Measurements from ENCODE around the gene PIP4K2C. TPM values are rescaled to one million over a fixed set of nuclear protein-coding genes. Genes with fewer than 3 reads are reported as not detected.
"Not testable (repeated sequence)": the region's sequence is repeated elsewhere in the genome, so short reads cannot be mapped to it uniquely, and the experiment has no call there.

PIP4K2C gene
- total RNA-seq, 2 experiments from 2014 or later, result 14.5 to 15.9 TPM

- no TSS peak for BruUV-seq (replicated peaks)
- TF ChIP-seq EZH2phosphoT487 (IDR thresholded peaks at IDR 0.05; ENCODE audit: borderline replicate concordance, low read depth, low read length), result no peak
- TF ChIP-seq CTCF (conservative IDR thresholded peaks at IDR 0.05; ENCODE audit: low read length), result no peak
- H4K20me1 ChIP-seq (ENCODE audit: insufficient read depth, low read length), result no peaks in the 10 kb centered on the region
- H2AFZ ChIP-seq (ENCODE audit: low read length), result no peak overlapping the region
- H3K9me3 ChIP-seq (ENCODE audit: low read length), result no peaks in the 10 kb centered on the region
- no peak overlapping the region for H3K4me2 ChIP-seq (ENCODE audit: low read length)
- intact Hi-C loops (cut with micrococcal nuclease; ENCODE audit: unreplicated experiment), result no loop called here
- ChIA-PET POLR2A (no interaction called here), CTCF (ENCODE audit: unreplicated experiment) (no interaction called here)
- no peaks in the 10 kb centered on the region for H3K9me2 ChIP-seq (ENCODE audit: insufficient read depth, low read length)
- no peak overlapping the region for H3K4me3 ChIP-seq (ENCODE audit: low read depth, low read length, poor library complexity, severe bottlenecking)
- no peak for DNase-seq (ENCODE audit: low spot score)
- no peaks in the 10 kb centered on the region for H3K79me2 ChIP-seq (ENCODE audit: insufficient read depth, low read depth, low read length)
- peaks cover 6% of the 10 kb centered on the region for H3K4me1 ChIP-seq (ENCODE audit: insufficient read depth, low read length, poor library complexity, severe bottlenecking)
- H3K27ac ChIP-seq (ENCODE audit: low read depth, low read length, poor library complexity, severe bottlenecking), result no peak overlapping the region
- no peaks in the 10 kb centered on the region for H3K36me3 ChIP-seq (ENCODE audit: insufficient read depth, low read length)
Measured at GRCh38 chr12:57586128-57586527, 4.9 kb upstream of the PIP4K2C start.

DNA sequence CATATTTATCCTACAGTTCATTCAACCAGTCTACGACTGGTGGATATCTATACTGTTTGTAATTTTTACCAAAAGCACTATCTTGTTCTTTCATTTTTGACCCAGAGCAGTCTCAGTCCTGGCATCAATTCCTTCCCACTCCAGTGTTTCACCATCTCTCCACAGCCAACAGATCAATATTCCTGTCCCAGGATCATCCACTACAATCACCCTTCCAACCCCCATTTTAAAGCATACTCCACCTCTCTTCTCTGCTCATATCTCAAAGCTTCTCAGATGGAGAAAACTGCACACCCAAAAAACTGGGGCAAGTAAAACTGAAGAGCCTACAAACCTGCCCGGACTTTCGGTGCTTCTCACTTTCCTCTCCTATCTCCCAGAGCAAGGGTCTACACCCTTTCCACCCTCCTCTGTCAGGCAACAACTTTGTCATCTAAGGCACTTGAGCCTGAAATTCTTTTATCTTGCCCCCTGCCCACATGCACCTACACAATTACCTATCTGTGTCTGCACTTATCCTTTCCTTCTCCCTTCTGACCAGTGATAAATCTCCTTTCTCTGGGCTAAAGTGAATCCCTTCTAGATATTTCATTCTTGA is 4.1 kb upstream of the PIP4K2C start:
- no TSS peak for BruUV-seq (replicated peaks)
- H3K4me3 ChIP-seq (ENCODE audit: low read depth, low read length, poor library complexity, severe bottlenecking), result no peak overlapping the region
- DNase-seq (ENCODE audit: low spot score), result no peak
- H3K9me3 ChIP-seq (ENCODE audit: low read length), result no peaks in the 10 kb centered on the region
- TF ChIP-seq CTCF (conservative IDR thresholded peaks at IDR 0.05; ENCODE audit: low read length) (no peak), EZH2phosphoT487 (IDR thresholded peaks at IDR 0.05; ENCODE audit: borderline replicate concordance, low read depth, low read length) (no peak)
- ChIA-PET CTCF (ENCODE audit: unreplicated experiment) (no interaction called here), POLR2A (no interaction called here)
- peaks cover 6% of the 10 kb centered on the region; the same call in 1 of the 2 replicates for H3K79me2 ChIP-seq (ENCODE audit: insufficient read depth, low read depth, low read length)
- peaks cover 11% of the 10 kb centered on the region for H3K4me1 ChIP-seq (ENCODE audit: insufficient read depth, low read length, poor library complexity, severe bottlenecking)
- no peak overlapping the region for H3K27ac ChIP-seq (ENCODE audit: low read depth, low read length, poor library complexity, severe bottlenecking)
- H2AFZ ChIP-seq (ENCODE audit: low read length), result no peak overlapping the region
- no peaks in the 10 kb centered on the region for H3K36me3 ChIP-seq (ENCODE audit: insufficient read depth, low read length)
- intact Hi-C loops (cut with micrococcal nuclease; ENCODE audit: unreplicated experiment), result no loop called here
- no peaks in the 10 kb centered on the region for H4K20me1 ChIP-seq (ENCODE audit: insufficient read depth, low read length)
- H3K9me2 ChIP-seq (ENCODE audit: insufficient read depth, low read length), result no peaks in the 10 kb centered on the region
- no peak overlapping the region for H3K4me2 ChIP-seq (ENCODE audit: low read length)

- intact Hi-C loops (cut with micrococcal nuclease; ENCODE audit: unreplicated experiment); H3K36me3 ChIP-seq (ENCODE audit: insufficient read depth, low read length); CTCF ChIA-PET (ENCODE audit: unreplicated experiment); H3K4me3 ChIP-seq (ENCODE audit: low read depth, low read length, poor library complexity, severe bottlenecking); H3K9me3 ChIP-seq (ENCODE audit: low read length); POLR2A ChIA-PET; DNase-seq (ENCODE audit: low spot score); H4K20me1 ChIP-seq (ENCODE audit: insufficient read depth, low read length); H3K27ac ChIP-seq (ENCODE audit: low read depth, low read length, poor library complexity, severe bottlenecking); H2AFZ ChIP-seq (ENCODE audit: low read length); H3K9me2 ChIP-seq (ENCODE audit: insufficient read depth, low read length); BruUV-seq (replicated peaks); H3K4me2 ChIP-seq (ENCODE audit: low read length): not testable (repeated sequence)
- H3K79me2 ChIP-seq (ENCODE audit: insufficient read depth, low read depth, low read length), result peaks cover 11% of the 10 kb centered on the region; the same call in 1 of the 2 replicates
- peaks cover 18% of the 10 kb centered on the region for H3K4me1 ChIP-seq (ENCODE audit: insufficient read depth, low read length, poor library complexity, severe bottlenecking)
Measured at GRCh38 chr12:57588951-57589610, 1.9 kb upstream of the PIP4K2C start.

All from OCI-LY7 (cell line).